HG02981 (cell line): ENCODE results near the gene RIMBP2.

Experiments
- ATAC-seq: cut with Tn5 transposase; IDR thresholded peaks from one replicate; pipeline ENCODE4 v1.9.1; 2021; ENCODE audit warnings: mild to moderate bottlenecking, moderate library complexity; ENCODE audit not compliant: unreplicated experiment

Gene RIMBP2

DNA sequence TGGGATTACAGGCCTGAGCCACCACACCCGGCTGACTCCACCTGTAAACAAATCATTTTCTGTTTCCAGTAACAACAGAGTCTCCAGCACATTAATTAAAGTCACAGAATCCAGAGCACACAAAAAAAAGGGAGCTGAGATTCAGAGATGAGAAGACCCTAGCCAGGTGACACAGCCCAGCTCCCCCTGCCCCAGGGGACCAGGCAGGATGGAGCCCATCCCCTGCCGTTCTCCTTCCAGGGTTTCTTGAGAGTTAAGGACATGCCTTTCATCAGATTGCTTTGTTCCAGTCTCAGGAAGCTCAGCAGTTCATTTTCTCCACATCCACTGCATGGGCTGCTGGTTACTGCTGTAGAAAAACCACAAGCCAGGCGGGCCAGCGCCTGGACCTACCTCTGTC lies 81.2 kb downstream of the RIMBP2 start:
- no peak for ATAC-seq

DNA sequence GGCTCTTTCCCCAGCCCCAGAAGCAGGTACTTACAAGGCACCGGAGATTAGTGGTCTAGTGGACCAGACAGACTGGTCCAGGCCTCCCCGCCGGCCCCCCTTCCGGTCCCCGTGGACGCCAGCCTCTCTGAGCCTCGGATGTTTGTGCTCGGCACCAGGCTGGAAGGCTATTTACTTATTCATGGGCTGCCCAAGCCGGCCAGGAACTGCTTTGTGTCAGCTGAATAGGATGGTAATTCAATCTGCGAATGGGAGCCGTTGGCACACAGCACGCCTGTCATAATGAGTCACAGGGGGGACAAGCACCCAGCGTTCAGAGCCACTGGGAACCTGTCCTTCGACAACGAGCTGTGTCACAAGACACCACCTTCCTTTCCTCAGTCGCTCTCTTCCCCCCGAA lies 82.3 kb downstream of the RIMBP2 start:
- no peak for ATAC-seq

DNA sequence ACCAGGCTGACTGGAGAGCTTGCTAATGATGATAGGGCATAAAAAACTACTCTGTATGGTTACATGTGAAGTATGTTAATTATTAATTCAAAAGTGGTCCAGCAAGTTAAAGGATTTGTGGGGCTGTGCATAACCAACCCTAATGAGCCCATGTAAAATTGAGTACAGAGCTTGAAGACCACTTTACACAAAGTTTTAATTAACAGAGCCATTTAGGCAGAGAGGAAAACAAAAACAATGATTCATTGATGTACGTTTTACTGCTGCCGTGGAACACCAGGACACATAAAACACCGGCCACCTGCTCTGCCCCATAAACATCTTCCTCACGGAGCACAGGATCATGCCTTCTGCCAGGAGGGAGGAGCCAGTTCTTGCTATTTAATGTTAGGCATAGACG lies 83.5 kb downstream of the RIMBP2 start:
- no peak for ATAC-seq

DNA sequence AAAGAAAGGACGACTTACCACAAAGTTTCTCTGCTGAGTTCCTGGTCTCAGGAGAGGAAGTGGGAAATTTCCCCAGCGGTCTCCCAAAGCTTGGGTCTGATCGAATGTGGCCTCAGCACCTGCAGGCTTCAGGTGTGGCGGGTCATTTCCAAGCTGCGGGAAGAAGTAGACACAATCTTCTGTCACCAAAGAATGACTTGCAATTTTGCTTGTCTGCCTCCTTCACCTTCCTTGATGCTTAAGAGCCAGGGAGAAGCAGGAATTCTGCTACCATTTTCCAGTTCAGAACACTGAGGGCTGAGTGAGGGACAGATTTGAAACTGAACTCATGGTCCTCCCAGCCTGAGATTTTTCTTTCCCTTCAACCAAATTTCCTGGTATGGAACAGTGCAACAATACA lies 87.8 kb downstream of the RIMBP2 start:
- no peak for ATAC-seq

DNA sequence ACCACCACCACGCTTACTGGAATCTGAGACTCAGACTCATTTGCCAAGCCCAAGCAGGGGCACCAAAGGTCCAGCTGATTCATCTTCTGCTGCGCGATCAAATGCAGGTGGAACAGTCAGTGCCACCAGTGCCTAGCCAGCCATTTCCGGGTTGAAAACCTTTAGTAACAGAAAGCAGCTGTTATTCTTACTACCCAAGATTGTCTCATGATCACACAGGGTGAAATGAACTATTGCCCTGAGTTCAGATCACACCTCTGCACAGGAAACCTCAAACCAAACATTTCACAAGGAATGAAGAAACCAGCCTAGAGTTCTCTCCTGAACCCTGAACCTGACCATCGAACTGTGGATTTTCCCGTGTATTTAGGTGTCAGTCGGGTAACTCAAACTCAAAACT lies 88.9 kb downstream of the RIMBP2 start:
- no peak for ATAC-seq

DNA sequence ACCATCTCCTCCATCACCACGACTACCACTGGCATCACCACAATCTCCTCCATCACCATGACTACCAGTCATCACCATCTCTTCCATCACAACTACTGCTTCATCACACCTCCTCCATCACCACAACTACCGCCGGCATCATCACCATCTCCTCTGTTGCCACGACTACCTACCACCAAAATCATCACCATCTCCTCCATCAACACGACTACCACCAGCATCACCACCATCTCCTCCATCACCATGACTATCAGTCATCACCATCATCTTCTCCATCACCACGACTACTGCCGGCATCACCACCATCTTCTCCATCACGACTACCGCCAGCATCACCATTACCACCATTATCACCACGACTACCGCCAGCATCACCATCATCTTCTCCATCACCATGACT lies 89.5 kb downstream of the RIMBP2 start:
- ATAC-seq, result no peak

DNA sequence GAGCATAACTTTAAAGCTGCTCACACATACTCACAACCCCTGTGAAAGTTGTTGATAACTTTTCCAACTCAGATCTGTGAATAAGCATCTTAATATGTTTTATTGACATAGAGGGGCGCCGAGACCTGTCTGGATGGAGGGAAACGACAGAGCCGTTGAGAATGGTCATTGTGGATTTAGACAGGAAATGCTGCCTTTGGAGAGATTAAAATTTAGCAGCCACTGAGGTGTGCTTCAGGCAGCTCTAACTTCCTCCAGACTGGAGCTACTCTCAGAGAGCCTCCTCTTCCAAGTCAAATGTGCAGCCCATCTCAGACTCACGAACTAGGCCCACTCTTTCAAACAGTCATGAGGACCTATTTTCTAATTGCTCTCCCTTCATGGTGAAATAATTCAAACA lies 90.9 kb downstream of the RIMBP2 start:
- ATAC-seq, result no peak

DNA sequence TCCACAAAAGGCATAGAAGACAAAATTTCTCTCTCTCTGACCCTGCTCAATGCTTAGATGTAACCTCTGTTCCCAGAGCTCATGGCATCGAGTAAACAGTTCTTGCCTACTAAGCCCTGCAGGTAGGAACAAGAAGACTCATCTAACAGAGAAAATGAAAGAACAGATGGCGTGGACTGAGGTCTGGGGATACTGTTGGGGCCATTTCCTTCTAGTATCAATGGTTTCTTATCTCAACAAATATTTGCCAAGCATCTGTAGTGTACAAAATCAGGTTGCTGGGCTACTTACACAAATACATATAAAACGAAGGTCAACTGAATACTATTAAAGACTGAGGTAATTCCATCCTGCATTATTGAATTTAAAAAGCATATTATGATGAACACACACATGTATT lies 93.3 kb downstream of the RIMBP2 start:
- no peak for ATAC-seq

DNA sequence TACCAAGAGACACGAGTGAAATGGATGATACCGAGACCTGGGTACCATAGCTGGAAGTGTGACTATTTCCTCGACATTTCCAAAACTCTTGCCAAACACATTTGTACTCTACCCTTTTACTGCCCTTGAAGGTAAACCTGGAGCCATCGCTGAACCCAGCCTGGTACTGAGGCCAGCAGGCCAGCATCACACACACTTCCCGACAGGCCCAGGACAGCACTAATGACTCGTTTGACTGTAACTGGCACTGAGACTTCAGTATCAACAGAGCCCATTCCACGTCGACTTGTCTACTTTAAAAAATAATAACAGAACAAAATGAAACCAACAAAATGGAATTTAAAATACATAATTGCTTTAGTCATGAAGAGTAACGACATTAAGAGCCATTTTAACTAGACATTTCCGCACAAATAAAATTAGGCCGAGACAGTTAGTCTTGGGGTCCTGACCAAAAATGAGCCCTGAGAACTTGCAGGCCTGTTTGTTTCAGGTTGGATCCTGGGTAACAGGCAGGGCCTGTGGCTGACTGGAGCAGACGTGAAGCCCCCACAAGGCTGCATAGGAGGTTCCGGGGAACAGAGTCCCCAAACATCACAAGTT lies 94.3 kb downstream of the RIMBP2 start:
- ATAC-seq, result no peak

DNA sequence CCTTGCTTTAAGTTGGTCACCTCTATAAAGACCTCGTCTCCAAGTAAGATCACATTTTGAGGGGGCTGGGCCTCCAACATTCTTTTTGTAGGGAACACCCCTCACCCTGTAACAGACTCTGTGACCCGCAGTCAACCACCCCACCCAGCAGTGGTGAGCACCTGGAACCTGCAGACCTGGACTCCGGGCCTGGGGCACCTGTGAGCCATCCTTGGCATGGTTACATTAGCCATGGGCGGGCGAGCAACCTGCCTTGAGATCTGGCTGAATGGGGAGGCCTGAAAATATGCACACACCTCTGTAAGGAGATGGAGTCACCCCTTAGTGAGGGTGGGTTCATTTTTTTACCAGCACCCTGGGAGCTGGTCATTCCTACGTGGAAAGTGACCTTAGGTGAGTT lies 95.3 kb downstream of the RIMBP2 start:
- ATAC-seq, result no peak

DNA sequence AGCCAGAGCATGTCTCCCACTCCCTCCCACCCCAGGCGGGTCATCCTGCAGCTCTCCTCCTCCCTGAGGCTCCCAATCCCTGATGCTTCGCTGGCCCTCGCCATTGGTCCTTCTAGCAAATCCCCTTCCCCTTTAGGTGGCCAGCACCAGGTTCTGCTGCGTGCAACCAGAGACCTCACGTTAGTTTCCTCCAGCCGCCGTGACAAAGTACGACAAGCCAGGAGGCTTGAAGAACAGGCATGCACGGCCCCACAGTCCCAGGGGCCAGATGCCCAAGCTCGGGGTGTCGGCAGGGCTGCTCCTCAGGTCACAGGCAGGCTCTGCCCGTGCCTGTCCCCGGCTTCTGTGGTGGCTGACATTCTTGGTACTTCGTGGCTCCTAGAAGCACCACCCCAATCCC lies 95.8 kb downstream of the RIMBP2 start:
- ATAC-seq, result no peak

DNA sequence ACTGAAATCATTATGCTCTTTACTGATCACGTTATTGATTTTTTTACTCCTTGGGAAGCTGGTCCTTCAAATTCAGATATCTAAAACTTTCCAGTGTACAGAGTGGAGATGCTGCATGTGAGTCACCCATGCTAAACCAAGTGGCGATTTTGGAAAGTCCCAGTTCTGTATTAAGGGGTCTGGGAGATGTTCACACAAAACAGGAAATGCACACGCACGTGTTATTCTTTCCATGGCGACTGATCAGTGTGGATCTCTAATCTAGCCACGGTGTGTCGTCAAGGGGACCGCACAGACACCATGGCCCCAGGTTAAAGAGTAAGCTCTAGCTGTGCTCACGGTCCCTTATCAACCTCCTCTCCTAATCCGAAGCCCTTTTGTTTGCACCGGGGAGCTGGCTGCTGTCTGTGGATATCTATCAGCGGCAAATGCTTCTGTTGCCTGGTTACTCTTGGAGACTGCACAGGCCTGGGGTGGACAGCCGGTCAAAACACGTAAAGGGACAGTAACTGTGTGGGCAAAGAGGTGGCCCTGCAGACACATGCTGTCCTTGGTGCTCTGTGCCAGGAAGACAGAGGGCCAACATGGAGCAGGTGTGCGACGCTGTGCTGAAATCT lies 96.6 kb downstream of the RIMBP2 start:
- ATAC-seq, result no peak

DNA sequence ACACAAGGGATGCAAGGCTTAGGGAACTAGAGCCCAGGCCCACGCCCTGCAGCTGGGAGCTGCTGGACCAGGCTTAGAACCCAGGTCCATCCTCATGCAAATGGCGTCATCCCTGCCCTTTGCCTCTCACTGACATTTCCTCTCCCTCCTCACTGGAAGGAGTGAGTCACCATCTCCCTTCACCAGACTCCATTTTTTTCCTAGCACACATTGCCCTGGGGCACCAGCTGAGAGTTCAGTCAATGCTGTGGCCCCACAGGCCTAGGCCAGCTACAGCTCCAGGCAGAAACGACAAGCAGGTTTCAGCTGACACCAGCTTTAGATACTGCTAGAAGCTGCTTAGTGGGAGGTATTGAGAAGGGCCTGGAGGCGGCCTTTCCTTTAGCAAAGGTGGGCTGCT lies 98.9 kb downstream of the RIMBP2 start:
- ATAC-seq, result no peak

DNA sequence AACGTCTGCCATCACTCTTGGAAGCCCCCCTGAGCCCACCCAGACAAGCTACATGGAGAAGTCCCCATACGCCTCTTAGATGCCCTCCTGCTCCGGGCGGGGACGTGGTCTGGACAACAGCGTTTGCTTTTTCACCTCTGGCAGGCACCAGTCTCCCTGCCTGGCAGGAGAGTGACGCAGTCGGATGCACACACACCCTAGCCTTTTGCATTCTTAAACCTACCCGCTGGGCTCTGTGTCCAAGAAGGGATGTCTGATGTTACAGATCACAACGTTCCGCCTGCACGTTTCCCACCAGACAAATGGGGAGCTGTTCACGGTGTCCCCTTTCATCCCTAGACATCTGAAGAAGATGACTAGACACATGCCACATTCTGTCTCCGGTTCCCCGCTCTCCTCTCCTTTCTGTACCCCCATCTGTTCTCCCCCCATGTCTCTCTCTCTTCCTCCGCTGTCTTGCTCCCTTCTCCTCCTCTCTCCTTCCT lies 100.2 kb downstream of the RIMBP2 start:
- ATAC-seq, result no peak

DNA sequence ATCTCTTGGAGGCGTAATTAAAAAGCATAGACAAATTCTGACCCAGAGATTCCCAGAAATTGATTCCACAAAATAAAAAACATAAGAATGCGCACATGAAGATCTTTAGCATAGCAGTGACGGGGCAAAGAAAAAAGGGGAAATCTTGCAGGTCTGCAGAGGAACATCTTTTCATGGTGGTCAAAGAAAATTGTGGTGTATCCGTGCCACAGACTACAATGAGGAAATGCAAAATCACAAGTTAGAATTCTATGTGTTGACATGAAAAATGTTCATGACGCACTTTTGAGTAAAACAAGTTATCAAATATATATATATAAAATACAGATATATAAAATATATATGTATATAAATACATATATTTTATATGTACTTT lies 101.6 kb downstream of the RIMBP2 start:
- ATAC-seq, result no peak

DNA sequence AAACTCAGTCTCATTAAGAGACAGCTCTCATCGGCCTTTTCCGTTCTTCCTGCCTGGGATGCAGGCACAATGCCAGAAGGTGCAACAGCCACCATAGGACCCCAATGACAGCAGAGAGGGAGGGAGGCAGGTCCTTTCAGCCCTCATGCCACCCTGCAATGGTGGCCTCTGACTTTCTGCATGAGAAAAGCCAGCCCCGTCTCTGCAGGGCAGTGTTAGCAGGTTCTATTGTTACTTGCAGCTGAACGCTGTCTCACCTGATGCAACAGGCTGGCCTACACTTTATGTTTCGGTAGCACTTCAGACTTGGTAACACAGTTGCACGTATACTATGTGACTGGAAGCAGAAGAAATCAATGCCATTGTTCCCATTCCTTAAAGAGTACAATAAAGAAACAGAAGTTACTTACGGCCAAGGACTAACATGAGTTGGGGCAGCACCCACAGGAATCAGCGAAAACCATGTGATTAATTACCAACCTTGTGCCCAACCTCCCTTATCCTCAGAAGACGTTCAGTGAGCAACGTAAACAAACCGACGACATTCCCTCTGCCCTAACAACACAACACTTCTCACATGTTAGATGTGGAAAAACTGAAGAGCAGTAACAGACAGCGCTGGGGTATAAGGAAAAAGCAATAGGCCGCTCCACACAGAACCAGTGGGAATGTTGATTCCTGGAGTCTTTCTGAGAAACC lies 102.1 kb downstream of the RIMBP2 start:
- ATAC-seq, result no peak

DNA sequence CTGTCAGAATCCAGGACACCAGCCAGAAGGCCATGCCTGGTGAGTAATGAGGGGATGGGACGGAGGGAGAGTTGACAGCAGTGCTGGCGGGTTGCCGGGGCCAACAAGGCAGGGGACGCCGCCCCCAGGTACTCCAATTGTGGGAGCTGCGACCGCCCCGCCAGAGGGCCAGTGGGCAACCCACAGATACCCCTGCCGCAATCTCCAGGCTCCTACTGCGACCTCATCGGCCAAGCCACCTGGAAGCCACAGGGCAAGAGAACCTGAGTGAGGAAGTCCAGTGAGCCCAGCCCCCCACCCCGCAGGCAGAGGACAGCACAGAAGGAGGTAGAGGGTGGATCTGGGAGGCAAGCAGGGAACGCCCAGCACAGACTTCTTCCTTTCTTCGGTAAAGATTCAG lies 103.0 kb downstream of the RIMBP2 start:
- ATAC-seq, result no peak

DNA sequence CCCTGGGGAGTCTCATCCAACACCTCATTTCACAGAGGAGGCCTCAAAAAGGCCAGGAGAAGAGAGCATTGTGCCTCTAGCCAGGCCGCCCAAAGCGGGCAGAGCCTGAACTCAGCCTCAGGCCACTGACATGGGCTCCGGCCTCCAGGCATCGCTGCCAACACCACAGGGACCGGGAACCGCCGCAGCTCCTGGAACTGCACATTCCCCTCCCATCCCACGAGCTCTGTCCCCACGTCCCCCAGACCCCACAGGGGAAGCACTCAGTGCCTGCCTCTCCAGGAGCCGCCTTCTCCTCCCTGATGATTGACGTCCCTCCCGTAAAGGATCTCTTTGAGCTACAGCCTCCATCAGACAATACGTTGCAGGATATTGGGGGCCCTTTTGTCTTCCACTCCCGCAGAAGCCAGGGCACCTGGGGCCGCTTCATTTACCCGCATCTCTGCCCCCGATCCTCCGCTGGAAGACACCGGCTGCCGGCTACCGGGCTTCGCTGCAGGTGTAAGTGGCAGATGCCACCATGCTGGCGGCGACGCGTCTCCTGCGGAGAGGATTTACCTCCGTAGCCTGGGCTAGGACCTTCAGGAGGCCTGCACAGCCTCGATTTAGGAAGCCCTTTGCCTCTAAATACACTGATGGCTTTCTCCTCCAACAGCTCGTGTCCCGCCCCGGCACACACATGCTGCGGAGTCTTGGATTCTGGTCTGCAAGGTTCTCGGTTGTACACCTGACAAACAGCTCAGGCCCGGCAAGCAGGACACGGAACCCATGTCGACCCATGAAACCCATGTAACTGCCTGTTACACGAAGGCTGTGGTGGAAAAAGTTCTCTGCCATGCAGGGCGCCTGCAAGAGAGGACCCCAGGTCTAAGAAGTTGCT lies 104.8 kb downstream of the RIMBP2 start:
- ATAC-seq, result no peak

DNA sequence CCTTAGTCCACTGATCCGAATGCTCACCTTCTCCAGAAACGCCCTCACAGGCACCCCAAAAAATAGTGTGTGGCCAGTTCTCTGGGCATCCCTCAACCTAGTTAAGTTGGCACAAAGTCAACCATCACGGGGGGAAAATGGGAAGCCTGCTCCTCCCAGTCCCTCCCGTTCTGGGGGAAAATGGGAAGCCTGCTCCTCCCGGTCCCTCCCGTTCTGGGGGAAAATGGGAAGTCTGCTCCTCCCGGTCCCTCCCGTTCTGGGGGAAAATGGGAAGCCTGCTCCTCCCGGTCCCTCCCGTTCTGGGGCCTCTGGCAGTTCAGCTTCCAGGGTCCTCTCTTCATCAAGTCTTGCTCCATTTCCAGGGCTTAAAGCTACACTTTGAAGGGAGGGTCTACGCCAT lies 106.1 kb downstream of the RIMBP2 start:
- no peak for ATAC-seq

DNA sequence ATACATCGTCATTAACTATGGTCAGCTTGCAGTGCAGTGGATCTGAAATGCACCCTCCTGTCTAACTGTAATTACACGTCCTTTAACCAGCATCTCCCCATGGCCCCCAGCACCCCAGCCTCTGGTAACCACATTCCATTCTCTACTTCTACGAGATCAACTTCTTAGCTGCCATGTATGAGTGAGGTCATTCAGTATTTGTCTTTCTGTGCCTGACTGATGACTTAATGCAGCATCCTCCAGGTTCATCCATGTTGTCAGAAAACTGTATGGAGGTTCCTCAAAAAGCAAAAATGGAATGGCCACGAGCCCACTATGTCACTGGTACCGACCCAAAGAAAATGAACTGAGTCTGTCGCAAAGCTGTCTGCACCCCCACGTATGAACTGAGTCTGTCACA lies 107.3 kb downstream of the RIMBP2 start:
- no peak for ATAC-seq

DNA sequence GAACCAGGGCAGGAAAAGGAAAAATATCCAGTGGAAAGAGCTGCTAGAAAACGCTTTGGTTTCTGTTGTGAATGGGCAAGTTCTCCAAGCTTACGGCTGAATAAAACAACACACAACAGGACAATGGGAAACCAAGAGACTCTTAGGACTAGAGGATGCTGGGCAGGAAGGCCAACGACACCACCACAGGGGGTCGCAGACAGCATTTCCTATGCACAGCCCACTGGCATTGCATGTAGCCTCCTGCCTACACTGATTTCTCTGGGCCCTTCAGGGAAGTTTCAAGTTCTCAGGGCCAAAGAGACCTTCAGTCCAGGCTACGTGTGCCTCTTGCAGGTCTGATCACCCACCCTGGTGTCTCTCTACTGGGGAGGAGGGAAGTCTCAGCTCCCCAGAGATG lies 108.0 kb downstream of the RIMBP2 start:
- no peak for ATAC-seq

DNA sequence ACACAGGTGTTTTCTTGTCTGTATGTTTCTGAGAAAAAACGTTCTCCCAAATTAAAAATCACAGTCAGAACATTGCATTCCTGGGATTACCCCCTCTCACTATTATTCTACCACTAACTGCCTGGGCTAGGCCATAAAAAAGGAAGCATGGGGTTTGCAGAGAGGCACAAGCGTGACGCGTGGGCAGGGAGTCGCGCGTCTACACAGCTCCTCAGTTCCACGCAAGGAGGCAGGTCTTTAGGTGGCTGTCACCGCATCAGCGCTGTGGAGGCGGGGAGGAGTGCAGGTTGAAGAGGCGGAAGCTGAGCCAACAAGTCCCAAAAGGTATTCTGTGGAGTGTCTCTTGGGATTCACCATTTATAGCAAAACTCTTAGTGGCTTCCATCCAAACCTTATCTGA lies 109.9 kb downstream of the RIMBP2 start:
- ATAC-seq, result no peak
